ENCODE measurements around the gene GPRC5C. TPM values are rescaled to one million over a fixed set of nuclear protein-coding genes. Genes with fewer than 3 reads are reported as not detected.

GPRC5C gene
- total and polyA plus RNA-seq, 9 of the 15 experiments (the other 6 are each of a cell fraction or from before 2014, with no cell fraction given) = 0.28 to 9.0 (median 4.1) TPM

GRCh38 chr17:74393346-74393942 lies 38.4 kb upstream of the GPRC5C start:
- peaks cover 10 to 11% of the 10 kb centered on the region in 2 experiments for H3K27me3 ChIP-seq (ENCODE audit: control insufficient read depth in 2 of 2, insufficient read depth in 2 of 2, low read length in 2 of 2)
- ChIA-PET CTCF (ENCODE audit: low intra/inter-chr PET ratio) (interaction anchor here (0.6 to 1.5 kb wide), 2 partner anchors 14 to 37 kb away, joined by 3 read pairs; no protein-coding TSS in a partner anchor), POLR2A (interaction anchor here (0.7 kb wide), 1 partner anchor 25 kb away, joined by 3 read pairs; no protein-coding TSS in a partner anchor)
- no peaks in the 10 kb centered on the region for H3K9me1 ChIP-seq (ENCODE audit: control insufficient read depth, insufficient read depth, low read length)
- H4K20me1 ChIP-seq (replicated peaks; ENCODE audit: control insufficient read depth, insufficient read depth, low read length) = no peaks in the 10 kb centered on the region
- H3K27ac ChIP-seq (ENCODE audit: extremely low read depth, low read depth, low read length) = no peak overlapping the region
- DNase-seq (ENCODE audit: extremely low read depth in 1 of 4, low spot score in 3 of 4) = no peak
- 9% methylated on average over 6 of the region's 6 CpGs for WGBS (ENCODE audit: insufficient coverage, low coverage, missing lambda C conversion rate)
- in situ Hi-C loops (cut with MboI) = no loop called here
- no peaks in the 10 kb centered on the region for H3K36me3 ChIP-seq (ENCODE audit: control insufficient read depth, insufficient read depth, low read length)
- 0 out of 2 replicates have a peak overlapping the region, but pooled peaks have one; percentile 11 for H3K4me2 ChIP-seq (ENCODE audit: insufficient read depth, low read length)
- H3K4me1 ChIP-seq (replicated peaks in 1 of 2; ENCODE audit: control insufficient read depth in 2 of 2, insufficient read depth in 2 of 2, low read length in 2 of 2) = peaks cover 0 to 11% of the 10 kb centered on the region in 2 experiments; a peak in 3 of 5 replicates
- no peak for ATAC-seq
- intact Hi-C loops (cut with micrococcal nuclease) = no loop called here
- FAIRE-seq = peak; percentile 6
- H3K4me3 ChIP-seq = no peak overlapping the region
- peak overlapping the region; percentile 45; the same call in 1 of the 2 replicates for H2AFZ ChIP-seq (ENCODE audit: low read depth, low read length)
- no peaks in the 10 kb centered on the region for H3K79me2 ChIP-seq (ENCODE audit: control insufficient read depth, insufficient read depth, low read length)
- no peak overlapping the region for H3K9ac ChIP-seq (ENCODE audit: insufficient read depth in 1 of 2, low read depth in 2 of 2, low read length in 2 of 2)
- no peaks in the 10 kb centered on the region; the same call in 1 of the 2 replicates for H3K9me3 ChIP-seq (replicated peaks; ENCODE audit: control insufficient read depth, insufficient read depth, low read depth, low read length)
- BruUV-seq (replicated peaks) = no TSS peak
- no peak for TF ChIP-seq GABPA (tag; conservative IDR thresholded peaks at IDR 0.05; ENCODE audit: low read depth)
- no peak for TF ChIP-seq ZNF232 (CRISPR knock-in tag; IDR thresholded peaks at IDR 0.05)
- TF ChIP-seq BACH1 (tag; IDR thresholded peaks at IDR 0.05) = no peak
- no peak for TF ChIP-seq MNT (conservative IDR thresholded peaks at IDR 0.05)
- no peak for TF ChIP-seq ZNF583 (CRISPR knock-in tag; IDR thresholded peaks at IDR 0.05)
- TF ChIP-seq ZNF165 (CRISPR knock-in tag; IDR thresholded peaks at IDR 0.05; ENCODE audit: borderline replicate concordance) = no peak
- TF ChIP-seq THRA (IDR thresholded peaks at IDR 0.05) = no peak
- no peak for TF ChIP-seq NCOR1 (IDR thresholded peaks at IDR 0.05)
- no peak for TF ChIP-seq ELK3 (CRISPR knock-in tag; IDR thresholded peaks at IDR 0.05)
- no peak for TF ChIP-seq ZNF445 (CRISPR knock-in tag; IDR thresholded peaks at IDR 0.05; ENCODE audit: low read depth)
- TF ChIP-seq HMGXB4 (CRISPR knock-in tag; IDR thresholded peaks at IDR 0.05) = no peak
- no peak for TF ChIP-seq FOXJ3 (CRISPR knock-in tag; IDR thresholded peaks at IDR 0.05)
- TF ChIP-seq TRIM25 (IDR thresholded peaks at IDR 0.05; ENCODE audit: borderline replicate concordance) = no peak
- TF ChIP-seq U2AF2 (optimal IDR thresholded peaks at IDR 0.05; ENCODE audit: low read depth, low read length) = no peak
- no peak for TF ChIP-seq EZH2 (IDR thresholded peaks at IDR 0.05; ENCODE audit: borderline replicate concordance, low read depth, low read length)
